Activated CD4-positive, alpha-beta T cell treated with anti-CD3 and anti-CD28 coated beads, Interleukin-10, Interleukin-2, amounts not matched to agents 100 ng/mL and 50 ng/mL, durations not matched to agents 16 hours and 8 hours (primary cell): ENCODE data around the gene TRIM39.

Experiments
- DNase-seq: peaks from one replicate; pipeline ENCODE4 v3.0.0-alpha.2; 2020

The TRIM39 gene

DNA sequence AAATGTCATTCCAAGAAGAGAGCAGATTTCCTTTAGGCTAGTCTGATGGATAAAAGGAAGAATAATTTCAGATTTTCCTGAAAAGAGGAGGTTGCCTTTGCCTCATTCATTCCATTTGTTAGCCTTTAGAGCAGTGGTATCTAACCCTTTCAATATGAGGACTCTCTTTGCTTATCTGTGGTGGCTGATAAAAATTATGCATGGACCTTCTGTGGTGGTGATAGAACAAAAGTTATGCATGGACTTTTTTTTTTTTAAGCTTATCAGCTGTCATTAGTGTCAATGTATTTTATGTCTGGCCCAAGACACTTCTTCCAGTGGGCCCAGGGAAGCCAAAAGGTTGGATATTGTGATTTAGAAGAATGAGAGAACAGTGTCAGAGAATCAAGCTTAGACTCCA is 1.7 kb downstream of the TRIM39 start:
- no peak for DNase-seq

DNA sequence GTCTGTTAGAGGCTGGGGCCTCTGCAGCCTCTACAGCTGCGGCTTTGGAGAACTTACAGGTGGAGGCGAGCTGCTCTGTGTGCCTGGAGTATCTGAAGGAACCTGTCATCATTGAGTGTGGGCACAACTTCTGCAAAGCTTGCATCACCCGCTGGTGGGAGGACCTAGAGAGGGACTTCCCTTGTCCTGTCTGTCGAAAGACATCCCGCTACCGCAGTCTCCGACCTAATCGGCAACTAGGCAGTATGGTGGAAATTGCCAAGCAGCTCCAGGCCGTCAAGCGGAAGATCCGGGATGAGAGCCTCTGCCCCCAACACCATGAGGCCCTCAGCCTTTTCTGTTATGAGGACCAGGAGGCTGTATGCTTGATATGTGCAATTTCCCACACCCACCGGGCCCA is 2.6 kb downstream of the TRIM39 start:
- DNase-seq: no peak

DNA sequence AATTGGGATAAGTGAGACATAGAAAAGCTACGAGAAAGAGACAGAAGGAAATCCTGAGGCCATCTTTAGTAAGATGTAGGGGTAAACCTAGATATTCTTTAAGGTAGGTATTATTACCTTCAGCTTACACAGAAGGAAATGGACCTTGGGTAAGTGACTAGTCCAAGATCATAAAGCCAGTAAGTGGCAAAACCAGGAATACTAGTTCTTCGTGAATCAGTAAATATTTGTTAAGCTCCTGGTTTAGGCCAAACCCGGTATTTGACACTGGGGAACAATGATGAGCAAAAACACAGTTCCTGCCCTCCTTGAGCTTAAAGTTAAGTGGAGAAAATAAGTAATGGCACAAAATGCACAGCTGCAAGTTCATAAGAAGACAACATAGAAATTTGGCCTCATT is 5.3 kb downstream of the TRIM39 start:
- DNase-seq: no peak

- no peak for DNase-seq
Measured at GRCh38 chr6:30334075-30334783, 7.5 kb downstream of the TRIM39 start.

- no peak for DNase-seq
Measured at GRCh38 chr6:30340589-30341054, 13.9 kb downstream of the TRIM39 start.

- DNase-seq: no peak
Measured at GRCh38 chr6:30341218-30341617, 14.5 kb downstream of the TRIM39 start.

DNA sequence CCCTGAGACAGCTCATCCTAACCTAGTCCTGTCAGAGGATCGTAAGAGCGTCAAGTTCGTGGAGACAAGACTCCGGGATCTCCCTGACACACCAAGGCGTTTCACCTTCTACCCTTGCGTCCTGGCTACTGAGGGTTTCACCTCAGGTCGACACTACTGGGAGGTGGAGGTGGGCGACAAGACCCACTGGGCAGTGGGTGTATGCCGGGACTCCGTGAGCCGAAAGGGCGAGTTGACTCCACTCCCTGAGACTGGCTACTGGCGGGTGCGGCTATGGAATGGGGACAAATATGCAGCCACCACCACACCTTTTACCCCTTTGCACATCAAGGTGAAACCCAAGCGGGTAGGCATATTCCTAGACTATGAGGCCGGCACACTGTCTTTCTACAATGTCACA is 15.0 kb downstream of the TRIM39 start:
- DNase-seq: no peak

DNA sequence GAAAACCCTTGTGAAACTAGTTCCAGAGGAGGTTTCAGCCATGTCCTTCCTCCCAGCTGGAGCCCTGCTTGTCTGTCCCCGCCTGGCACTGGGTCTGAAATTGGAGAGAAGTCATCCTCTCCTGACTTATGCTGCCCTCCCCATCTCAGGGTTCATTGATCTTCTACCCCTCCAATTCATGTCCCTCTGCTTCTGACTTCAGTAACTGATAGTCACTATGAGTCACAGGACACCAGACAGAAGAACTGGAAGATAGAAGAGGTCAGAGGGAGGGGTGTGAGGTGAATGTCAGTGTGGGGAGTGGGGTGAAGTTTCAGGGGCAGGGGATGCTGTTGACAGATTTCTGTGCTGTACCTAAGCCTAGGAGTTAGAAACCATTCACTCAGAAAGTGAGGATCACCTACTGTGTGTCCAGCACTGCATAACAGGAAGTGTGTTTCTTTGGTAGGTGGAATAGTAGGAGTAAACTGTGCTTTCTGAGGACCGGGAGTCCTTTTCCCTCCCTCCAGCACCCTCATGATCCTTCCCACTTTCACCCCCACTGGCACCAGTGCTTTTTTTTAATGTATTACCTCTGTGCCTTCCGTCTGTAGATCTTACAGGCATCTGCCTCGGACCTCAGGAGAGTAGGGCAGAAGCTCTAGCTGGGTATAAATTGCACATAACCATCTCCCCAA is 17.6 kb downstream of the TRIM39 start:
- no peak for DNase-seq

GRCh38 chr6:30344868-30345671 is 18.3 kb downstream of the TRIM39 start, which contains the start of gene RPP21:
TSS of gene RPP21 (plus strand) at chr6:30345156. CDS start at chr6:30345172, 16 bp downstream.
- peak; percentile 89 for DNase-seq

DNA sequence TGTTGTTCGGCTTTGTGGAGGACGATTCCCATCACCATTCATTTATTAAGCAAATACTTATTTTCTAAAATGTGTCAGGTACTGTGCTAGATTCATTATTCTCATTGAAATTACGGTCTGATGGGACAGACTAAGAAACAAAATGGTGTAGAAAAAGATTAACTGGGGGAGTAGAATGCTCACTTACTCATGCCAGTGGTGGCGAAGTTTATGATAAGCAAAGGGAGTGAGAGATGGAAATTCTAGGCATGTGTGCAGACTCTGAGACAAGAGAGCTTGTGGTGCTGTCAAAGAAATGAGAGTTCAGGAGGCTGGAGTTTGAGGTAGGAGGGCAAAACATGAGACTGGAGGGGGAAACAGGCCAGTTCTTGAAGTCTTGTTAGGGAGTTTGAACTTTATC is 19.1 kb downstream of the TRIM39 start:
- DNase-seq: no peak

- DNase-seq: no peak
Measured at GRCh38 chr6:30348957-30349356, 22.2 kb downstream of the TRIM39 start.

DNA sequence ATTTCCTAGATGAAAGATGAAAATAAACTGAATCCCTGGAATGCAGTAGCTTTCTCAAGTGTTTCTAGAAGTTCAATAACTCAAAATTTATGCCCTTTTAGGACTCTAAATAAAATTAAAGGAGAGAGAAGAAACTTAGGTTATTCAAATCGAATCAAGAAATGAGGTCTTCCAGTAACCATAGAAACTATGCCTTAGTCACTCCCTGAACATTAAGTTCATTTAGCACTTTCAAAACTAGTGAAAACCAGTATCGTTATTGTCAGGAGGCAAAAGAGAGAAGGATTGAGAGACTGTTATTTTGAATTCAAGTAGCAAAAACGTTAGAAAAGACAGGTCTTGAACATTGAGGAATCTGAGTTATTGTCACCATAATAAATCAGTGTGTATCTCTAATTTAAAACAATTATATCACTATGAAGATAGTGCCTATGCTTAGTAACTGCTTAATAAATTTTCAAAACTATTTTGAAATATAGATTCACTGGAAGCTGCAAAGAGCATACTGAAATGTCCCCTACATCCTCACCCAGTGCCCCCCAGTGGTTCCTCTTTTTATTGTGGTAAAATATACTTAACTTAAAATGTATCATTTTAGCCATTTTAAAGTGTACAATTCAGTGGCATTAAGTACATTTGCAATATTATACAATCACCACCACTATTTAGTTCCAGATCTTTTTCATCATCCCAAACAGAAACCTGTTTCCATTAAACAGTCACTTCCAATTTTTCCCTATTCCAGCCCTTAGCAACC is 22.9 kb downstream of the TRIM39 start:
- peak; percentile 65 for DNase-seq

DNA sequence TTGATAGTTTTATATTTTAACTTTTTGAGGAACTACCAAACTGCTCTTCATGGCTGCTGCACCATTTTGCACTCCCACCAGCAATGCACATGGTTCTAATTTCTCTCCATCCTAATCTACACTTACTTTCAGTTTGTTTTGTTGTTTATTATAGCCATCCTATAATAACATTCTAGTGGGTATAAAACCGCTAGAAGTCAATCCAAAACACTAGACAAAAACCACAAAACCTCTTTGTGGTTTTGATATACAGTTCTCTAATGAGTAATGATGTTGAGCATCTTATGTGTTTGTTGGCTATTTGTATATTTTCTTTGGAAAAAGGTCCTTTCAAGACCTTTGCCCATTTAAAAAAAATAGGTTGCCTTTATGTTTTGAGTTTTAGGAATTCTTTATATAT is 23.8 kb downstream of the TRIM39 start:
- DNase-seq: peak; percentile 69

- DNase-seq: no peak
Measured at GRCh38 chr6:30352550-30352949, 25.8 kb downstream of the TRIM39 start.

- no peak for DNase-seq
Measured at GRCh38 chr6:30355281-30355680, 28.6 kb downstream of the TRIM39 start.

DNA sequence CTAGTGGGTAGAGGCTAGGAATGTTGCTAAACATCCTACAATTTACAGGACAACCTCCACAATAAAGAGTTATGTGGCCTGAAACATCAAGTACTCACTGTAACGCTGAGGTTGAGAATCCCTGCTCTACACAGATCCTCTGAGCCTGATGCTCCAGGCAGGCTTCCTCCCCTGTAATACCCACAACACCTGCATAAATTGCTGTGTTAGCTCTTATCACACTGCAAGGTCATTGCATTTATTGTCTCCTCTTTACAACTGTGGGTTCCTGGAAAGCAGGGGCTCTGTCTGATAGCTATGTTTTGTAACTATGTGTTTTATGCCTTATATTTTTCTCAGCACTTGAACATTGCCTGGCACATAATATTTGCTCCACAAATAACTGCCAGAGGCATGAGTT is 29.8 kb downstream of the TRIM39 start:
- no peak for DNase-seq

DNA sequence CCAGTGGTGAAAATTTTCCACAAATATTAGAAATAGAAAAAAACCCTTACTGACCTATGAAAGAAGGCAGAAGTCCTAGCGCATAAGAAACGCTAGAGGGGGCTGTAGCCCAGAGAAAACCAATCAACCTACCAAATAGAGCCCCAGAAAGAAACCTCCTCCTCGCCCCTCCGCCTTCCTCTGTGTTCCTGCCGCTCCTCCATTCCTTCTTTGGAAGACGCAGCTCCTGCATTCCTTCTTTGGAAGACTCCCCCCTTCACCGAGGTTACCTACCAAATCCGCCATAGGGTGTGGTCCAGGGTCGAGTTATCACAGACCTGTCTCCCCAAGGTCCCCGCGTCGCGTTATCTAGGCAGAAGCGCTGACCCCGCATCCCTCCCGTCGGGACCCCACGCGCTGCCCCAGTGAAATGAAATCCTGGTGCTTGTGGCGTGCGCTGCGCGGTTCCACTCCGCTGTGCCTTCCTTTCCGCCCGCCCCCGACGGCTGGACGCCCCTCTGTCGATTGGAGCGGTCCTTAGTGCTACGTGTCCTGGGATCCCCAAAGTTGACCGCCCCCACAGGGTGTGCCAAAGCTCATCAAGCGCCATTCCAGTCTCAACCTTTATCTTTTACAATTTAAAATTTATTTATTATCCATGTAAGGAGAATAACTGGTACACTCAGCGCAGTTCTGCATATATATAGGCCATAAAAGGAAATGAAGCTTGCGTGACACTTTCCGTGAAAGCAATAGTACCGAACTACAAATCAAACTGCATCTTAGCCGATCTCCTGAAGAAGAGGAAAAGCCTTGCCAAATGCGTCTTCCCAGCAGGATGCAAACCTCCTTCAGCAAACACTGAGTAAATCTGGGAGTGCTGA is 31.2 kb downstream of the TRIM39 start:
- peak; percentile 58 for DNase-seq

GRCh38 chr6:30359276-30359675 is 32.5 kb downstream of the TRIM39 start:
- no peak for DNase-seq

DNA sequence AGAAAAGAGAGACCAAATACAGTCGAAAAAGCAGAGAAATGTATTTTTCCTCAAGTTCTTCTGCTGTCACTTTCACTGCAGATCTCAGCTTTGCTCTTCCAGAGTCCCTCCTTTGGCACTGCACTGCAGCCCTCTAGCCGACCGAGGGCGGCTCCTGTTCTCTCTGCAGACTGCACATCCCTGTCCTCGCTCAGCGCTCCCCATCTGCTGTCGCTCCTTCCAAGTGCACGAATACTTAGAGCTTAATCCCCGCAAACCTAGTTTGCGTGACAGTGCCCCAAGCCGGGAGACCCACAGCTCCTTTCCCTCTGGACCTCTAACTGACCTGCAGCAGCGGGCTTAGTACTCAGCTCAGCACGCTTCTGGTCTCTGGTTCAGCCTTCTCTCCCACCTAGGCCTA is 33.4 kb downstream of the TRIM39 start:
- DNase-seq: no peak

DNA sequence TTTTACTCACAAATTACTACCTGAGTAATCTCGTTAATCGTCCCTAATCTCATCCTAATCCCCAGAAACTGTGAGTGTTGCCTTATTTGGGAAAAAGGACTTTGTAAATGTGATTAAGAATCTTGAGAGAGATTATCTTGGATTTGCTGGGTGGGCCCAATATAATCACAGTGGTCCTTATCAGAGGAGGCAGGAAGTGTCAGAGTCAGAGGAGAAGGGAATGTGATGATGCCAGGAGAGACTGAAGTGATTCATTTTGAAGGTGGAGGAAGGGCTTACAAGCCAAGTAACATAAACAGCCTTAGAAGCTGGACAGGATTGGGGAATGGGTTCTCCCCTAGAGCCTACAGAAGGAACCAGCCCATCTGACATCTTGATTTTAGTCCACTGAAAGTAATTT is 34.9 kb downstream of the TRIM39 start:
- DNase-seq: no peak

- no peak for DNase-seq
Measured at GRCh38 chr6:30363459-30363858, 36.7 kb downstream of the TRIM39 start.

- no peak for DNase-seq
Measured at GRCh38 chr6:30364591-30364990, 37.9 kb downstream of the TRIM39 start.
